Suprapubic skin (tissue), 4 donors: Measurements from ENCODE around the gene TBX4.

Source experiments
- CTCF ChIP-seq, 2 donors: fragments of 200-600 bp in 1 of 2; fragments of 450-650 bp in 1 of 2; sonication (generic) in 1 of 2; IDR thresholded peaks; one replicate each; pipeline ENCODE4 v1.5.1; 2016 to 2019; ENCODE audit warnings: antibody characterized with exemption in 2 of 2, mild to moderate bottlenecking in 1 of 2, moderate library complexity in 1 of 2
- EP300 ChIP-seq: sonication (generic); formaldehyde crosslinking; IDR thresholded peaks from one replicate; pipeline ENCODE4 v1.6.1; 2017; ENCODE audit warnings: antibody characterized with exemption
- POLR2A ChIP-seq, 2 donors: fragments of 450-650 bp; IDR thresholded peaks; one replicate each; pipeline ENCODE4 v1.6.1; 2017; ENCODE audit warnings: antibody characterized with exemption in 2 of 2, mild to moderate bottlenecking in 2 of 2, moderate library complexity in 2 of 2
- POLR2AphosphoS5 ChIP-seq, 3 donors: sonication (generic); formaldehyde crosslinking; IDR thresholded peaks; one replicate each; pipeline ENCODE4 v1.6.1; 2017; ENCODE audit warnings: antibody characterized with exemption in 3 of 3

DNA sequence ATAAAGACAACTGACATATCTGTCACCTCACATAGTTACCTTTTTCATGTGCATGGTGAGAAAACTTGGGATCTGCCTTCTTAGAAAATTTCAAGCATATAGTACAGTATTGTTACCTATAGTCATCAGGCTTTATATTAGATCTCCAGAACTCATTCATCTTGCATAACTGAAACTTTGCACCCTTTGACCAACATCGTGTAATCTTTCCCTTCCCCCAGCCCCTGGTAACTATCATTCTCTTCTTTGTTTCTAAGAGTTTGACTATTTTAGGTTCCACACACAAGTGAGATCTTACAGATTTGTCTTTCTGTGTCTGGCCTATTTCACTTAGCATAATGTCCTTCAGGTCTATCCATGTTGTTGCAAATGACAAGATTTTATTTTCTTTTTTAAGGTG, 22.9 kb upstream of the TBX4 start:
- no peak for TF ChIP-seq CTCF (IDR thresholded peaks at IDR 0.05)
- no peak for TF ChIP-seq EP300
- no peak for TF ChIP-seq POLR2A (IDR thresholded peaks at IDR 0.05)
- TF ChIP-seq POLR2AphosphoS5 (IDR thresholded peaks at IDR 0.05): no peak
